Neuronal stem cell (in vitro differentiated cells): Measurements from ENCODE around the gene ANKRD44.
A peak's percentile ranks its signal among the peaks of the same experiment; 100 is the strongest.

Experiments
- DNase-seq: peaks from one replicate; pipeline ENCODE4 v3.0.0-alpha.2; 2013; ENCODE audit warnings: low spot score
- H2AFZ ChIP-seq: one replicate; pipeline ENCODE4 v1.6.1; 2013; ENCODE audit warnings: mild to moderate bottlenecking, low read length, inconsistent platforms
- H2AK5ac ChIP-seq: 2 replicates; pipeline ENCODE4 v1.6.1; 2013; ENCODE audit warnings: low read depth, mild to moderate bottlenecking, inconsistent platforms, low read length, moderate library complexity, mixed read lengths
- H2BK120ac ChIP-seq: 2 replicates; pipeline ENCODE4 v1.6.1; 2013; ENCODE audit warnings: low read depth, mild to moderate bottlenecking, inconsistent platforms, low read length, moderate library complexity, mixed read lengths
- H2BK12ac ChIP-seq: one replicate; pipeline ENCODE4 v1.6.1; 2013; ENCODE audit warnings: low read length, inconsistent platforms
- H2BK15ac ChIP-seq: 2 replicates; pipeline ENCODE4 v1.6.1; 2013; ENCODE audit warnings: mild to moderate bottlenecking, low read length, inconsistent platforms, mixed read lengths
- H2BK5ac ChIP-seq: one replicate; pipeline ENCODE4 v1.6.1; 2013; ENCODE audit warnings: inconsistent platforms, mild to moderate bottlenecking, low read length, moderate library complexity
- H3K14ac ChIP-seq: one replicate; pipeline ENCODE4 v1.6.1; 2013; ENCODE audit warnings: low read length, inconsistent platforms
- H3K18ac ChIP-seq: 2 replicates; pipeline ENCODE4 v1.6.1; 2013; ENCODE audit warnings: low read length, inconsistent platforms
- H3K23ac ChIP-seq: 2 replicates; pipeline ENCODE4 v1.6.1; 2013; ENCODE audit warnings: low read depth, mild to moderate bottlenecking, mixed read lengths, low read length, inconsistent platforms; ENCODE audit not compliant: poor library complexity
- H3K27ac ChIP-seq: replicated peaks from 3 replicates; pipeline ENCODE4 v1.5.1; 2013; ENCODE audit warnings: low read length, inconsistent platforms
- H3K27me3 ChIP-seq, 3 experiments: 2 replicates each; pipeline ENCODE4 v1.6.1; 2013; ENCODE audit warnings: low read length in 3 of 3, mild to moderate bottlenecking in 2 of 3, inconsistent platforms in 1 of 3, low read depth in 1 of 3, mixed read lengths in 1 of 3, moderate library complexity in 1 of 3; ENCODE audit not compliant: control insufficient read depth in 3 of 3, insufficient read depth in 3 of 3
- H3K36me3 ChIP-seq, 2 donors: replicated peaks in 1 of 2; 2 replicates each; pipeline ENCODE4 v1.6.1; 2013; ENCODE audit warnings: low read length in 2 of 2; ENCODE audit not compliant: control insufficient read depth in 2 of 2, insufficient read depth in 2 of 2
- H3K4ac ChIP-seq: 2 replicates; pipeline ENCODE4 v1.6.1; 2013; ENCODE audit warnings: inconsistent platforms, mild to moderate bottlenecking, low read length, moderate library complexity
- H3K4me1 ChIP-seq, 2 donors: 1 replicate in 1 of 2; 2 replicates in 1 of 2; pipeline ENCODE4 v1.6.1; 2013; ENCODE audit warnings: low read length in 2 of 2, low read depth in 1 of 2; ENCODE audit not compliant: control insufficient read depth in 2 of 2, insufficient read depth in 1 of 2
- H3K4me2 ChIP-seq: one replicate; pipeline ENCODE4 v1.6.1; 2013; ENCODE audit warnings: mild to moderate bottlenecking, low read length, inconsistent platforms; ENCODE audit not compliant: insufficient read depth, poor library complexity, severe bottlenecking
- H3K4me3 ChIP-seq, 2 donors: 2 replicates each; pipeline ENCODE4 v1.5.1; 2013; ENCODE audit warnings: low read length in 2 of 2, mild to moderate bottlenecking in 2 of 2, inconsistent platforms in 1 of 2, moderate library complexity in 1 of 2
- H3K79me1 ChIP-seq: one replicate; pipeline ENCODE4 v1.6.1; 2013; ENCODE audit warnings: low read depth, mild to moderate bottlenecking, inconsistent platforms, low read length, moderate library complexity
- H3K9ac ChIP-seq: one replicate; pipeline ENCODE4 v1.6.1; 2013; ENCODE audit warnings: mild to moderate bottlenecking, low read depth, low read length, inconsistent platforms; ENCODE audit not compliant: poor library complexity
- H3K9me3 ChIP-seq, 2 donors: replicated peaks in 1 of 2; 2 replicates each; pipeline versions ENCODE3 to v1.6.1; 2013; ENCODE audit warnings: low read length in 2 of 2, mild to moderate bottlenecking in 2 of 2, inconsistent platforms in 1 of 2, low read depth in 1 of 2, mixed read lengths in 1 of 2, moderate library complexity in 1 of 2; ENCODE audit not compliant: control insufficient read depth in 2 of 2, insufficient read depth in 1 of 2
- H4K8ac ChIP-seq: one replicate; pipeline ENCODE4 v1.6.1; 2013; ENCODE audit warnings: low read depth, mild to moderate bottlenecking, inconsistent platforms, low read length, moderate library complexity
- H4K91ac ChIP-seq: one replicate; pipeline ENCODE4 v1.6.1; 2013; ENCODE audit warnings: low read length, low read depth, mild to moderate bottlenecking, inconsistent platforms; ENCODE audit not compliant: poor library complexity
- WGBS, 2 donors: extraction: QIAGEN DNeasy Blood & Tissue Kit; methylation state at CpG; one replicate each; pipeline ENCODE4 v1.1.7; 2013; ENCODE audit warnings: missing lambda C conversion rate in 2 of 2, mixed read lengths in 1 of 2; ENCODE audit not compliant: insufficient read length in 2 of 2, insufficient replicate concordance in 1 of 2; ENCODE audit errors: extremely low coverage in 2 of 2; 5-methylcytosine and 5-hydroxymethylcytosine counted together

The ANKRD44 gene

DNA sequence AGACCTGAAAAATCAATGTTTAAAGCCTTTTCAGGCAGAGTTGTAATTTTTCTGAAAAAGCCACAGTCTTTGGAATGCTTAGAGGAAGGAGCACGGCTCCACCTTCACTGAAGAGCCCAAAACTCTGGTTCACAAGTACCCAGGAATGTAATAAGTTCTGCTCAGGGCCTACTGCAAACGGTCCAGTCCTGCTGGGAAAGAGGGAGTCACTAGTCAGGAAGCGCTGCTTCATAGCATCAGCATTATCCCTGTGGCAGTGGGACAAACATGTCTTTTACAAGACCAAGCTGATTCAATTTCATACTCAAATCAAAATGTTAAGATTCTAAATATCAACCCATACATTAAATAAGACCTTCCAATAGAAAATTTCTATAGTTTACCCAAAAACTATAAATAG is 231.2 kb downstream of the ANKRD44 start:
- no peaks in the 10 kb centered on the region for H3K79me1 ChIP-seq
- H3K27me3 ChIP-seq, result no peaks in the 10 kb centered on the region
- peaks cover 0 to 7% of the 10 kb centered on the region in 2 donors for H3K9me3 ChIP-seq
- no peak overlapping the region for H2BK5ac ChIP-seq
- no peak overlapping the region for H3K9ac ChIP-seq
- H2AK5ac ChIP-seq, result no peak overlapping the region
- no peak for DNase-seq
- no peak overlapping the region for H3K4me2 ChIP-seq
- H3K23ac ChIP-seq, result no peak overlapping the region
- WGBS, 2 donors, result no CpG with 5 or more reads among the region's 3 CpGs
- H3K27ac ChIP-seq, result no peak overlapping the region
- H4K8ac ChIP-seq, result no peak overlapping the region
- no peak overlapping the region for H2BK120ac ChIP-seq
- no peak overlapping the region for H3K4me3 ChIP-seq
- peak overlapping the region; percentile 35 for H2AFZ ChIP-seq
- H2BK12ac ChIP-seq, result no peak overlapping the region
- no peak overlapping the region for H2BK15ac ChIP-seq
- no peak overlapping the region for H3K14ac ChIP-seq
- H3K36me3 ChIP-seq, result no peaks in the 10 kb centered on the region
- no peak overlapping the region for H4K91ac ChIP-seq
- peaks cover 4 to 6% of the 10 kb centered on the region in 2 donors for H3K4me1 ChIP-seq
- no peak overlapping the region for H3K18ac ChIP-seq
- H3K4ac ChIP-seq, result no peak overlapping the region

DNA sequence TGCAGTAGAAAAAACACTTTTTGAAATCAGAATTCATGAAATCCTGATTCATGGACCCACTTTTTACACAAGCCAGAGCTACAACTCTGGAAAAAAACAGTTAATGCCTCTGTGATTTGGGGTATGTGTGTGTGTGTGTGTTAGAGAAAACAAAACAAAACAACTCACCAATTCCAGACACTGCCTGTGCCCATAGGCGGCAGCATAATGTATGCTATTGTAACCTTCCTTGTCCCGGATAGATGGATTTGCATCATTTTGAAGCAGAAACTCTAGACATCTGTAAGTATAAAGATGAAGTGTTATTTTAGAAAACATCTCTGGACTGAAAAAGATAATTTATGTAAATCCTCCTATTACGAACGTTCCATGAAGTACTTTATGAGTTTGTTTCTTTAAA is 232.0 kb downstream of the ANKRD44 start:
- Histone ChIP-seq H3K9me3 (peaks cover 0 to 7% of the 10 kb centered on the region in 2 donors), H2AK5ac (no peak overlapping the region), H3K4me3 (no peak overlapping the region), H2BK5ac (no peak overlapping the region), H2BK120ac (no peak overlapping the region), H3K79me1 (no peaks in the 10 kb centered on the region), H3K4me1 (peaks cover 7 to 11% of the 10 kb centered on the region in 2 donors), H3K23ac (no peak overlapping the region), H2BK12ac (no peak overlapping the region), H3K27me3 (no peaks in the 10 kb centered on the region), H3K4ac (no peak overlapping the region), H4K8ac (no peak overlapping the region), H3K9ac (no peak overlapping the region), H3K36me3 (no peaks in the 10 kb centered on the region), H3K27ac (no peak overlapping the region), H3K14ac (no peak overlapping the region), H2AFZ (no peak overlapping the region), H3K18ac (no peak overlapping the region), H3K4me2 (no peak overlapping the region), H4K91ac (no peak overlapping the region), H2BK15ac (no peak overlapping the region)
- DNase-seq, result no peak
- no CpG with 5 or more reads among the region's 4 CpGs for WGBS, 2 donors

DNA sequence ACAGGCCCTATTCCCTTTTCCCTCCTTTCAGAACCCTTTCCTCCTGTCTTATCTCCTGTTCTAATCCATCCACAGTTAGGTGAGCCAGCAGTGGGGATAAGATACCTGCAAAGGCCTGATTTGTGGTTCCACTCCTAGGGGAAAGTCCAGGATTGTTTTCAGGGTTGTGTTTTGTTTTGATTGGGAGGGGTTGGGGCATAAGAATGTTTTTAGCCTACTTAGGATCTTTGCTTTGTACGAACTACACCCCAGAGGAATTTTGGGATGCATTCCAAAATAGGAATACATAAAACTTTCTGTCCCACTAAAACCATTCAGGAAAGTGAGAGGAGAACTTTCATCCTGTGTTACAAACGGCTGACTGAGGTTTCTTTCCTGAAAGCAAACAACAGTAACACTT is 233.2 kb downstream of the ANKRD44 start:
- no peak overlapping the region for H4K91ac ChIP-seq
- no peak overlapping the region for H3K27ac ChIP-seq
- H3K4ac ChIP-seq, result no peak overlapping the region
- H3K4me2 ChIP-seq, result no peak overlapping the region
- H2BK12ac ChIP-seq, result no peak overlapping the region
- no peak overlapping the region for H2BK15ac ChIP-seq
- H4K8ac ChIP-seq, result no peak overlapping the region
- H2AK5ac ChIP-seq, result no peak overlapping the region
- H2BK5ac ChIP-seq, result no peak overlapping the region
- DNase-seq, result no peak
- H3K79me1 ChIP-seq, result no peaks in the 10 kb centered on the region
- no peak overlapping the region for H3K18ac ChIP-seq
- H3K27me3 ChIP-seq, result no peaks in the 10 kb centered on the region
- no peak overlapping the region for H3K4me3 ChIP-seq
- H3K14ac ChIP-seq, result no peak overlapping the region
- peaks cover 0 to 7% of the 10 kb centered on the region in 2 donors for H3K9me3 ChIP-seq
- no peak overlapping the region for H2AFZ ChIP-seq
- H3K23ac ChIP-seq, result no peak overlapping the region
- H3K4me1 ChIP-seq, result peaks cover 12% of the 10 kb centered on the region in 2 donors
- WGBS, 2 donors, result no CpG with 5 or more reads among the region's 2 CpGs
- no peak overlapping the region for H2BK120ac ChIP-seq
- H3K36me3 ChIP-seq, result no peaks in the 10 kb centered on the region
- H3K9ac ChIP-seq, result no peak overlapping the region

DNA sequence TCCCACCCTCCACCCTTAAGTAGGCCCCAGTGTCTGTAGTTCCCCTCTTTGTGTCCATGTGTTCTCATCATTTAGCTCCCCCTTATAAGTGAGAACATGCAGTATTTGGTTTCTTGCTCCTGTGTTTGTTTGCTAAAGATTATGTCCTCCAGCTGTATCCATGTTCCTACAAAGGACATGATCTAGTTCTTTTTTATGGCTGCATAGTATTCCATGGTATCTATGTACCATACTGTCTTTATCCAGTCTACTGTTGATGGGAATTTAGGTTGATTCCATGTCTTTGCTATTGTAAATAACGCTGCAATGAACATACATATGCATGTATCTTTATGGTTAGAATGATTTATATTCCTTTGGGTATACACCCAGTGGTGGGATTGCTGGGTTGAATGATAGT is 233.9 kb downstream of the ANKRD44 start:
- Histone ChIP-seq H3K27me3 (no peaks in the 10 kb centered on the region), H2BK5ac (no peak overlapping the region), H3K4ac (no peak overlapping the region), H3K4me3 (no peak overlapping the region), H2BK120ac (no peak overlapping the region), H2BK15ac (no peak overlapping the region), H4K91ac (no peak overlapping the region), H3K9me3 (peaks cover 0 to 7% of the 10 kb centered on the region in 2 donors), H3K4me1 (peaks cover 12% of the 10 kb centered on the region in 2 donors), H3K9ac (no peak overlapping the region), H4K8ac (no peak overlapping the region), H3K18ac (no peak overlapping the region), H2AFZ (no peak overlapping the region), H3K36me3 (no peaks in the 10 kb centered on the region), H2AK5ac (no peak overlapping the region), H3K14ac (no peak overlapping the region), H3K27ac (no peak overlapping the region), H3K79me1 (no peaks in the 10 kb centered on the region), H3K4me2 (no peak overlapping the region), H2BK12ac (no peak overlapping the region), H3K23ac (no peak overlapping the region)
- WGBS, 2 donors, result no CpG with 5 or more reads among the region's 1 CpG
- no peak for DNase-seq
